OCI-LY7 (cell line): ENCODE measurements around the gene GYPB. TPM values are rescaled to one million over a fixed set of nuclear protein-coding genes. Genes with fewer than 3 reads are reported as not detected.
"Not testable (repeated sequence)": the region's sequence is repeated elsewhere in the genome, so short reads cannot be mapped to it uniquely, and the experiment has no call there.

Experiments used
- BruUV-seq: library from RNA; stranded (reverse); fragments of 400-500 nt; replicated peaks from 2 replicates; lab custom pipeline; 2021; lab: Mats Ljungman, UMichigan
- CTCF ChIA-PET: fragments of 300-600 bp; sonication (Branson Sonifier 250); formaldehyde crosslinking; loops from one replicate; lab custom pipeline; 2022; ENCODE audit warnings: antibody characterized with exemption; ENCODE audit not compliant: unreplicated experiment; lab: Charles Lee
- POLR2A ChIA-PET: fragments of 300-600 bp; sonication (Branson Sonifier 250); formaldehyde crosslinking; loops from one replicate; lab custom pipeline; 2022; ENCODE audit warnings: antibody characterized with exemption; lab: Charles Lee
- DNase-seq: peaks from one replicate; pipeline ENCODE4 v3.0.0-alpha.2; 2015; ENCODE audit warnings: low spot score
- H2AFZ ChIP-seq: fragments of 200-600 bp; sonication (generic), shearing (Covaris generic); 2 replicates; pipeline ENCODE4 v1.6.1; 2014; ENCODE audit warnings: mild to moderate bottlenecking, antibody characterized with exemption, low read length, moderate library complexity
- H3K27ac ChIP-seq: fragments of 200-600 bp; sonication (generic); 2 replicates; pipeline ENCODE4 v1.5.1; 2014; ENCODE audit warnings: mixed run types, low read depth, mild to moderate bottlenecking, moderate library complexity, low read length, inconsistent platforms; ENCODE audit not compliant: poor library complexity, severe bottlenecking
- H3K36me3 ChIP-seq: fragments of 200-600 bp; sonication (generic); 2 replicates; pipeline ENCODE4 v1.6.1; 2014; ENCODE audit warnings: mild to moderate bottlenecking, antibody characterized with exemption, low read length, moderate library complexity, mixed read lengths; ENCODE audit not compliant: insufficient read depth
- H3K4me1 ChIP-seq: fragments of 200-600 bp; sonication (generic); 2 replicates; pipeline ENCODE4 v1.5.1; 2014; ENCODE audit warnings: mild to moderate bottlenecking, low read length; ENCODE audit not compliant: insufficient read depth, poor library complexity, severe bottlenecking
- H3K4me2 ChIP-seq: fragments of 200-600 bp; sonication (generic); 2 replicates; pipeline ENCODE4 v1.6.1; 2014; ENCODE audit warnings: mild to moderate bottlenecking, low read length
- H3K4me3 ChIP-seq: fragments of 200-600 bp; sonication (generic); 2 replicates; pipeline ENCODE4 v1.5.1; 2014; ENCODE audit warnings: mild to moderate bottlenecking, low read depth, low read length; ENCODE audit not compliant: poor library complexity, severe bottlenecking
- H3K79me2 ChIP-seq: fragments of 200-600 bp; sonication (generic); 2 replicates; pipeline ENCODE4 v1.6.1; 2016; ENCODE audit warnings: low read depth, mild to moderate bottlenecking, low read length, moderate library complexity, mixed read lengths; ENCODE audit not compliant: insufficient read depth
- H3K9me2 ChIP-seq: fragments of 200-600 bp; sonication (generic); 2 replicates; pipeline ENCODE4 v1.6.1; 2016; ENCODE audit warnings: mild to moderate bottlenecking, low read length, mixed read lengths; ENCODE audit not compliant: insufficient read depth
- H3K9me3 ChIP-seq: fragments of 200-600 bp; sonication (generic); 2 replicates; pipeline ENCODE4 v1.6.1; 2014; ENCODE audit warnings: mild to moderate bottlenecking, mixed run types, low read length, mixed read lengths
- H4K20me1 ChIP-seq: fragments of 200-600 bp; sonication (generic); 2 replicates; pipeline ENCODE4 v1.6.1; 2014; ENCODE audit warnings: mild to moderate bottlenecking, antibody characterized with exemption, low read length, moderate library complexity, mixed read lengths; ENCODE audit not compliant: insufficient read depth
- intact Hi-C: fragments of 100-400 bp; cut with micrococcal nuclease; formaldehyde crosslinking; loops from one replicate; pipeline ENCODE4 v1.10.0; 2022; ENCODE audit not compliant: unreplicated experiment
- total RNA-seq, 2 experiments: library from RNA; depleted of rRNA in 1 of 2; stranded (reverse); fragments of >200 nt in 1 of 2; shearing (Covaris generic) in 1 of 2; gene quantifications; 2 replicates each; pipeline ENCODE4 v1.2.3, GENCODE V29; 2014 to 2022
- TF ChIP-seq, protein P1 (sequence below): fragments of 200-600 bp; sonication (generic); conservative IDR thresholded peaks from 2 replicates; pipeline ENCODE4 v1.5.1; 2014; ENCODE audit warnings: mild to moderate bottlenecking, antibody characterized with exemption, low read length, moderate library complexity, mixed read lengths

The GYPB gene
- total RNA-seq, 2 experiments from 2014 or later, result not detected

DNA sequence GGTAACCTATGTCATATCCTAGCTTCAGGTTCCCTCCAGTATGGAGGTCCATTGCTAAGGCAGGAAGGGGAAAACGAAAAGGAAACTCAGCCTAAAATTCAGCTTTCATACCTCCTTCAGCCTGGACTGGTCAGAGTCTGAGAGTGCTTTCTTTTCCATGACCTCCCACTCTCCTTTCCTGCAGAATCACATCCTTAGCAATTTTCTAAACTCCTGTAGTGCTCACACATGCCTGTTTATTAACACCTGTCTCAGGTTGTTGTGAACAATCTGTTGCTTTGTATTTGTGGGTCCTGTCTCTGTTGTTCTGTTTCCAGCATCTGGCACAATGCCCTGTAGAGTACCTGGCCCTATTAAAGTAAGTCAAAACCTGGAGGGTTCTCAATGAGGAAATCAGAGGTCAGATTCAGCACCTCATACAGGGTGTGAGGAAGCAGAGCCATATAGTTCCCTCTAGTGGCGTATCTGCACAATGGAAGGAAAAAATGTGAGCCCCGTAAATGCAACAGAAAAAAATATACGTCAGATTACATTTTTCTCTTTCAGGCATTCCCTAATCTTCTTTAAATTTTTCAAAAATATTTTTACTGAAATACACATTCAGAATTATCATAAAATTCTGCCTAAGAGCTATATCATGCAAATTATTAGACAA, 2.3 kb upstream of the GYPB start:
- not testable (repeated sequence) for H2AFZ ChIP-seq

DNA sequence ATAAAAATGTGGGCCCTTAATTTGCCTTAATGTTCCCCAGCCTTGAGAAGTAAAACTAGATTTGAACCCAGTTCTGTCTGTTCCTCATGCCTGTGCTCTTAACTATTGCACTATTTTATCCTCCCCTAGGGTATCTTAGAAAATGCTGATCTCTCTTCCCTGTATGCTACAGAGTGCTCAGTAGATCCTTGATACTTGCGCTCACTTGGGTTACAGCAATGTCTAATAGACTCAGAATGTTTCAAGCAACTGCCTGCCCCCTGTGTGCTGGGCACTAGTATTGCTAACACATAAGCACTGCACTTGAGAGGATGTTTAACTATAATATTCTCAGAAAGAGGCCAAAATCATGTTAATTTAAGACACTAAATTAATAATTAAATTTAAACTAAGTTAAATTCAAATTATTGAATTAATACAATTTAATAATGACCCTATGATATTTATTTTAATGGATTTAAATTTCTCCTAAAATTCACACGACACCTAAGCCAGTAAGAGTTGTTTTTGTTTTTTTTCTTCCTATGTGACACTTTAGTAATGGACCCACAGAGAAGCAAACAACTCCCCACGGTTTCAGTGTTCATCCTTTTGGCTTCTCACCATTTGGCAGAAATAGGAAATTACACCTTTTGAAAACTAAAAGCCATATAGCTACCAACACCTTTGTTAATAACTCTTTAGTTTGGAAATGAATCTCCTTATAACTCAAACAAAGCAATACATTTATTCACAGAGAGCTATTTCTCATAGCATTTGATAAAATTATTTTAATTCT, 768 bp downstream of the GYPB start:
- H3K4me2 ChIP-seq, H4K20me1 ChIP-seq, DNase-seq, intact Hi-C loops, H3K36me3 ChIP-seq, H3K27ac ChIP-seq, H3K4me3 ChIP-seq, H2AFZ ChIP-seq, H3K4me1 ChIP-seq, POLR2A ChIA-PET, CTCF ChIA-PET, H3K9me2 ChIP-seq, H3K9me3 ChIP-seq, BruUV-seq, H3K79me2 ChIP-seq: not testable (repeated sequence)

More for the DNA sequence above, 2.3 kb upstream of the GYPB start:
- H3K4me2 ChIP-seq, H3K4me1 ChIP-seq, H4K20me1 ChIP-seq, H3K36me3 ChIP-seq, BruUV-seq, H3K9me2 ChIP-seq, H3K27ac ChIP-seq, H3K9me3 ChIP-seq, H3K4me3 ChIP-seq, CTCF ChIA-PET, H3K79me2 ChIP-seq: not testable (repeated sequence)
- intact Hi-C loops, result loop anchor here (2.0 kb wide), 1 partner anchor 247 kb away; no protein-coding TSS in a partner anchor
- POLR2A ChIA-PET, result interaction anchor here (0.7 kb wide), 1 partner anchor 17 kb away, joined by 3 read pairs; no protein-coding TSS in a partner anchor
- TF ChIP-seq, protein P1, sequence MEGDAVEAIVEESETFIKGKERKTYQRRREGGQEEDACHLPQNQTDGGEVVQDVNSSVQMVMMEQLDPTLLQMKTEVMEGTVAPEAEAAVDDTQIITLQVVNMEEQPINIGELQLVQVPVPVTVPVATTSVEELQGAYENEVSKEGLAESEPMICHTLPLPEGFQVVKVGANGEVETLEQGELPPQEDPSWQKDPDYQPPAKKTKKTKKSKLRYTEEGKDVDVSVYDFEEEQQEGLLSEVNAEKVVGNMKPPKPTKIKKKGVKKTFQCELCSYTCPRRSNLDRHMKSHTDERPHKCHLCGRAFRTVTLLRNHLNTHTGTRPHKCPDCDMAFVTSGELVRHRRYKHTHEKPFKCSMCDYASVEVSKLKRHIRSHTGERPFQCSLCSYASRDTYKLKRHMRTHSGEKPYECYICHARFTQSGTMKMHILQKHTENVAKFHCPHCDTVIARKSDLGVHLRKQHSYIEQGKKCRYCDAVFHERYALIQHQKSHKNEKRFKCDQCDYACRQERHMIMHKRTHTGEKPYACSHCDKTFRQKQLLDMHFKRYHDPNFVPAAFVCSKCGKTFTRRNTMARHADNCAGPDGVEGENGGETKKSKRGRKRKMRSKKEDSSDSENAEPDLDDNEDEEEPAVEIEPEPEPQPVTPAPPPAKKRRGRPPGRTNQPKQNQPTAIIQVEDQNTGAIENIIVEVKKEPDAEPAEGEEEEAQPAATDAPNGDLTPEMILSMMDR, result peak; percentile 75
- DNase-seq, result peak; percentile 28

DNA sequence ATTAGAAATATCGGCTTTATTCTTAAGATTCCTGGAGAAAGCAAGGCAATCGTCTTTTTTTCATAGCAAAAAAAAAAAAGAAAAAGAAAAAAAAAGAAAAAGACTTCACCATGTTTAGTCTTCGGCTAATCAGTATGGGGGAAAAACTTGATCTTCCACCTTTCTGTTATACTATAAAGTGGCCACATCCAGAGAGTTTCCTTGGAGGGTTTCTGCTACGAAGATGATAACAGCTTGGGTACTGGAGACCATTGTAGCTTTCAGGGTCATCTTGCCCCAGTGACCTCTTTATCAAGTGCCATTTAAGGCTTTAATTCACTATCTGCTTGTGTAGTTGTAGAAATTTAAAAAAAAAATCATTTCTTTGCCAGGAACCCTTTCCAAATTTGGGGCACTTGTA, 1.9 kb downstream of the GYPB start:
- H3K4me3 ChIP-seq, H3K79me2 ChIP-seq, BruUV-seq, H3K27ac ChIP-seq, H3K4me2 ChIP-seq, H3K36me3 ChIP-seq, POLR2A ChIA-PET, H2AFZ ChIP-seq, H3K9me3 ChIP-seq, intact Hi-C loops, DNase-seq, H3K9me2 ChIP-seq, CTCF ChIA-PET, H4K20me1 ChIP-seq, H3K4me1 ChIP-seq: not testable (repeated sequence)

DNA sequence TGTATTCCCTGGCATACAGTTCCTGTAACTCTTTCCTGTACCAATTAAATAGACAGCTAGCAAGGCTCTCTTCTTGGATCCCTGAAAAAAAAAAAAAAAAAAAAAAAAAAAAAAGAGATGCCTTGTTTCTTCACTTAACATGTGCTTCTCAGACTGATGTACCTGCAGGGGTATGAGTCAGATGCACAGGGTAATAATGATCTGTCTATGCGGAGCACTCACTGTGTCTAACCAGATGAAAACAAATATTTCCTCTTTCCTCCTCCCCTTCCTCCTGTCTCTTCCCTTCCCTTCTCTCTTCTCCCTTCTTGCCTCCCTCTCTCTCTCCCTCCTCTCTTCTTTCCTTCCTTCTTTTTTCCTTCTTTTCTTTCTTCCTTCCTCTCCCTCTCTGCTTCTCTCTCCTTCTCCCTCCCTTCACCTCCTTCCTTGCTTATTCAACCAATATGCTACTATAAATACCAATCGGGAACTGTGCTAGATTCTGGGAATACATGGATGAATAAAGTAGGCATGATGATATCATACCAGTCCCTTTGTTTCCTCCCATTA, 3.0 kb downstream of the GYPB start:
- H3K36me3 ChIP-seq, H3K9me3 ChIP-seq, BruUV-seq, H3K27ac ChIP-seq, H3K9me2 ChIP-seq, H3K4me3 ChIP-seq, POLR2A ChIA-PET, H3K4me1 ChIP-seq, H3K79me2 ChIP-seq, H2AFZ ChIP-seq, CTCF ChIA-PET, H4K20me1 ChIP-seq, DNase-seq, H3K4me2 ChIP-seq, intact Hi-C loops: not testable (repeated sequence)
